Mesothelial cell of epicardium (in vitro differentiated cells): ENCODE data around the gene NR4A1. TPM values are rescaled to one million over a fixed set of nuclear protein-coding genes. Genes with fewer than 3 reads are reported as not detected.
A peak's percentile ranks its signal among the peaks of the same experiment; 100 is the strongest.

Experiments used
- DNase-seq, 2 experiments: peaks; one replicate each; pipeline ENCODE4 v3.0.0; 2021; ENCODE audit warnings: low spot score in 2 of 2; ENCODE audit not compliant: unreplicated experiment in 2 of 2
- H3K27ac Mint-ChIP-seq: 2 replicates; pipeline ENCODE4 v1.8.0; 2021; ENCODE audit warnings: mixed read lengths
- H3K27me3 Mint-ChIP-seq: 2 replicates; pipeline ENCODE4 v1.8.0; 2021; ENCODE audit warnings: low read depth, mixed read lengths
- H3K36me3 Mint-ChIP-seq: 2 replicates; pipeline ENCODE4 v1.8.0; 2021; ENCODE audit warnings: mixed read lengths
- H3K4me1 Mint-ChIP-seq: 2 replicates; pipeline ENCODE4 v1.8.0; 2021; ENCODE audit warnings: mixed read lengths
- H3K4me3 Mint-ChIP-seq: 2 replicates; pipeline ENCODE4 v1.8.0; 2021; ENCODE audit warnings: mild to moderate bottlenecking, moderate library complexity, mixed read lengths
- H3K9me3 Mint-ChIP-seq: 2 replicates; pipeline ENCODE4 v1.8.0; 2021; ENCODE audit warnings: mixed read lengths
- CTCF ChIP-seq: fragments of 200-600 bp; sonication (generic); IDR thresholded peaks from one replicate; pipeline ENCODE4 v1.5.0; 2021; ENCODE audit warnings: antibody characterized with exemption; ENCODE audit not compliant: unreplicated experiment
- total RNA-seq: library from RNA; stranded (reverse); gene quantifications from 3 replicates; pipeline ENCODE4 v1.2.1, GENCODE V29; 2021

NR4A1 gene
- total RNA-seq, 1 donor from 2014 or later = 141 TPM

GRCh38 chr12:52015532-52016041 lies 35.7 kb upstream of the NR4A1 start:
- H3K4me3 Mint-ChIP-seq = no peak overlapping the region

GRCh38 chr12:52018433-52019112 lies 32.7 kb upstream of the NR4A1 start:
- Mint-ChIP-seq H3K4me1 (peaks cover 13% of the 10 kb centered on the region), H3K27me3 (peaks cover 41% of the 10 kb centered on the region), H3K36me3 (no peaks in the 10 kb centered on the region), H3K4me3 (no peak overlapping the region), H3K27ac (no peak overlapping the region), H3K9me3 (no peaks in the 10 kb centered on the region)
- DNase-seq = no peak
- no peak for TF ChIP-seq CTCF

More at GRCh38 chr12:52015532-52016041, 35.7 kb upstream of the NR4A1 start:
- H3K9me3 Mint-ChIP-seq = no peaks in the 10 kb centered on the region
- TF ChIP-seq CTCF = no peak
- no peaks in the 10 kb centered on the region for H3K36me3 Mint-ChIP-seq
- H3K27me3 Mint-ChIP-seq = peaks cover 26% of the 10 kb centered on the region
- no peak overlapping the region for H3K27ac Mint-ChIP-seq
- DNase-seq = no peak
- H3K4me1 Mint-ChIP-seq = peaks cover 16% of the 10 kb centered on the region

GRCh38 chr12:52019113-52019770 lies 32.0 kb upstream of the NR4A1 start:
- DNase-seq = no peak
- Mint-ChIP-seq H3K27ac (no peak overlapping the region), H3K27me3 (peaks cover 34% of the 10 kb centered on the region), H3K36me3 (no peaks in the 10 kb centered on the region), H3K4me3 (no peak overlapping the region), H3K9me3 (no peaks in the 10 kb centered on the region), H3K4me1 (peaks cover 13% of the 10 kb centered on the region)
- no peak for TF ChIP-seq CTCF

- peak in 1 of 2 experiments; percentile 71 for DNase-seq
- TF ChIP-seq CTCF = peak; percentile 63
- Mint-ChIP-seq H3K9me3 (no peaks in the 10 kb centered on the region), H3K36me3 (no peaks in the 10 kb centered on the region), H3K27ac (no peak overlapping the region), H3K27me3 (peaks cover 34% of the 10 kb centered on the region), H3K4me1 (peaks cover 18% of the 10 kb centered on the region), H3K4me3 (no peak overlapping the region)
Observed at GRCh38 chr12:52020539-52021336, 30.5 kb upstream of the NR4A1 start.

GRCh38 chr12:52022841-52023181 lies 28.4 kb upstream of the NR4A1 start:
- Mint-ChIP-seq H3K4me3 (peak overlapping the region; percentile 63), H3K4me1 (peaks cover 18% of the 10 kb centered on the region), H3K27me3 (peaks cover 25% of the 10 kb centered on the region), H3K9me3 (no peaks in the 10 kb centered on the region), H3K36me3 (no peaks in the 10 kb centered on the region), H3K27ac (no peak overlapping the region)
- no peak for TF ChIP-seq CTCF
- DNase-seq = no peak
